HG03039 (cell line): ENCODE measurements around the gene WNT6.

Source experiments
- ATAC-seq: cut with Tn5 transposase; IDR thresholded peaks from one replicate; pipeline ENCODE4 v1.9.1; 2021; ENCODE audit warnings: mild to moderate bottlenecking, moderate library complexity; ENCODE audit not compliant: unreplicated experiment

The WNT6 gene

DNA sequence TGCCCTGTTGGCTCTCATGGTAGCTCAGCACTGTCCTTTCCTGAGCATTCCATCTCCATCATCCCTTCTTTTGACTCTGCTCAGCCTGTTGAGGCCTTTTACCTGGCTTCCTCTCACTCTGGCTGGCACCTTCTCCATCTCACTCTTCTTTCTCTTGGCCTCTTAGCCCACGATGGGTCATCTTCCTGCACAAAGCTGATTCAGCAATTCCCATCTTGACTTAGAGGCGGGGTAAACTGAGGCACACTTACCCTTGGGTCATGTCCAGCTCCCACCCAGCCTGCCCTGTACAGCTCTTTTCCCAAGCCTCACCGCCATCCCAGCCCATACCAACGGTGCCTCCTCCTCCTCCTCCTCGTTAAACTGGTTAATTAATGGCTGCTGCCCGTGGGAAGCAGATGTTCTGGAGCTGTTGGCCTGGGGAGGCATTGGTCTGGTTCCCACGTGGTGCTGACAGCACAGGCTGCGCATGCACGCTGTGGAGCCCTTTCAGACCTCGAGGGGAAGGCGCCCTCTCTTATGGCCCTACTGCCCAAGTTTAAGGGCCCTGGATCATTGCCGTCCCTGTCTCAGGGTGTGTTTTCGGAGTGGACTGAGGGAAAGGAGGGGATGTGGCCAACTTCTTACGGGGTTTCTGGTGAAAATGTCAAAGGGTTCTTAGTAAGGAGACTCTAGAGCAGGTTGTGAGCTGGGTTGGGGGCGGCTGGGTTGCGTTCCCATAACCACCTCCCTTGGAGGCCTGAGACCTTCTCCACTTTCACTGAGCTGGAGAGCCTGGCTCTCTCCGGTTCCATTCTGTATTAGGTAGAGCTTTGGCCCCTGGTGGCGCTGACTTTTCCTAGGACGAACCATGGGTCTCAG lies 31.9 kb downstream of the WNT6 start:
- ATAC-seq = no peak

DNA sequence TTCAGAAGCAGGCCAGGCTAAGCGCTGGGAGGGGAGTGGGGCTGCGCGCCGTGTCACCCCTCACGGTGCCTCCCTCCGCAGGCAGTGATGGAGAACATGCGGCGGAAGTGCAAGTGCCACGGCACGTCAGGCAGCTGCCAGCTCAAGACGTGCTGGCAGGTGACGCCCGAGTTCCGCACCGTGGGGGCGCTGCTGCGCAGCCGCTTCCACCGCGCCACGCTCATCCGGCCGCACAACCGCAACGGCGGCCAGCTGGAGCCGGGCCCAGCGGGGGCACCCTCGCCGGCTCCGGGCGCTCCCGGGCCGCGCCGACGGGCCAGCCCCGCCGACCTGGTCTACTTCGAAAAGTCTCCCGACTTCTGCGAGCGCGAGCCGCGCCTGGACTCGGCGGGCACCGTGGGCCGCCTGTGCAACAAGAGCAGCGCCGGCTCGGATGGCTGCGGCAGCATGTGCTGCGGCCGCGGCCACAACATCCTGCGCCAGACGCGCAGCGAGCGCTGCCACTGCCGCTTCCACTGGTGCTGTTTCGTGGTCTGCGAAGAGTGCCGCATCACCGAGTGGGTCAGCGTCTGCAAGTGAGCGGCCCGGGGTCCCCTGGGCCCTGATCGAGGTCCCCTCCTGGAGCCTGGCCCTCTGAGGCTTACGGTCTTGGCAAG lies 33.2 kb downstream of the WNT6 start:
- ATAC-seq = peak; percentile 31

DNA sequence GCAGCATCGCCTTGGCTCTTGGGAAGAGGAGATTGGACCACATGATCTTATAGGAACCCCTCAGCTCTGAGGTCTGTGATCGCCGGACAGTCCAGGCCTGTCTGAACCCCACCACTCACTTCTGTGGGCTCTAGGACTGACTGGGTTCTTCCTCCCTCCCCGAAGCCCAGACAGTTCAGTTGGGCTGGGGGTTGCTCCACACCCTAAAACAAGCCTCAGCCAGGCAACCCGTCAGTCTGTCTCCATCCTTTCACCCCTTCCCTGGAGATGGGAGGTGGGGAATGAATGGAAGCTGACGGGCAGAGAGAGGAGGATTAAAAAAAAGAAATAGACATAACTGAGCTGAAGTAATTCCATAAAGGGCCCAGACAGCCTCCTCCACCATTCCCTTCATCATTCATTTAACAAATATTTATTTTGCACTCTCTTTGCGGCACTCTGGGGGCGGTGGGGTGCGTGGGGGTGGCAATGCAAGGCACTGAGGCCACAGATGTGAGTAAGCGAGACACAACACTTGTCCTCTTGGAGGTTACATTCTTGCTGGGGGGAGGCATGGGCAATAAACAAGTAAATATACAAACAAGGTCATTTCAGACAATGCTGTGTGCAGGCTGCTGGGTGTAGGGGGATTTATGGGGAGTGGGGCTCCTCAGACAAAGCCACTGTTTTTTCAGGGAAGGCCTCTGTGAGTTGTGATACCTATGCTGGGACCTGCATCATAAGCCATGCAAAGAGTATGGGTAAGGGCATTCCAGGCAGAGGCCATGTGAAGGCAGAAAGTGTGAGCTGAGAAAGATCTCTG lies 33.9 kb downstream of the WNT6 start:
- ATAC-seq = no peak

DNA sequence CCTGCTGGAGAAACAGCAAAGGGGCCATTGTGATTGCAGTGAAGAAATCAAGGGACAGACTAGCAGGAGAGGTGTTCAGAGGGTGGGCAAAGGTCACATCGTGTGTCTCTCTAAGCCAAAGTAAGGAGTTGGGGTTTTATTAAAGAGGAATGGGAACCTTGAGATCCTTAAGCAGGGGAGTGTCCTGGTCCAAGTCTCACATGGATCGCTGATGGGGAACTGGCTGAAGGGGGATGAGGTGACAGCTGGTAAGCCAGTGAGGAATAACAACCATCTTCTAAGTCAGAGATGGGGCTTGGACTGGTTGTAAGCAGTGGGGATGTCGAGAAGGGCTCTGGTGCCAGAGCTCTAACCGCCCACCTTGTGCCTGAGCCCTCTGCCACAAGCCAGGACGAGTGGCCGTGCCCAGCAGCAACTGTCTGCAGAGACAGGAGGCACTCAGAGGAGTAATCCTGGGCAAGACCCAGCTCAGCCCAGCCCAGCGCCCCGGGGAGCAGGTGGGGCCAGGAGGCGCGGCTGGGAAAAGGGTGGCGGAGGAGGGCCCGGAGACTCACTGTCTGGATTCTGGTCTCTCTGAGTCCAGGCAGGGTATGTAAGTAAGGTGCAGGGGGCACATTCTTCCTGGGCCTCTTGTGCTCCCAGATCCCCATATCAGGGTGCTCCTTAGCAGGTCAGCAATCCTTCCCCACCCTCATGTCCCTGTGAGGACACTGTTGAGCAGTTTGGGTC lies 34.7 kb downstream of the WNT6 start:
- ATAC-seq = no peak

DNA sequence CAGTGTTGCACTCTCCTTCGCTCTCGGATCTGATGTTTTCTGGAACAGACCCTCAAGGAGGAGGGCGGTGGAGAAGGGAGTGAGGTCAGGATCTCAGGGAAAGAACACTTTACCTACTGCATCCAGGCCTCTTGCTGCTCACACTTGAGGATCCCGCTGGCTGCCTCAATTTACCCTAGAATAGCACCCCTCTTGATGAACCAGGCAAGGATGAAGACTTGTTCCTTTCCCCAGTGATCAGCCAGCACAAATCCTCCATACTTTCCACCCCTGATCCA lies 35.2 kb downstream of the WNT6 start:
- no peak for ATAC-seq

DNA sequence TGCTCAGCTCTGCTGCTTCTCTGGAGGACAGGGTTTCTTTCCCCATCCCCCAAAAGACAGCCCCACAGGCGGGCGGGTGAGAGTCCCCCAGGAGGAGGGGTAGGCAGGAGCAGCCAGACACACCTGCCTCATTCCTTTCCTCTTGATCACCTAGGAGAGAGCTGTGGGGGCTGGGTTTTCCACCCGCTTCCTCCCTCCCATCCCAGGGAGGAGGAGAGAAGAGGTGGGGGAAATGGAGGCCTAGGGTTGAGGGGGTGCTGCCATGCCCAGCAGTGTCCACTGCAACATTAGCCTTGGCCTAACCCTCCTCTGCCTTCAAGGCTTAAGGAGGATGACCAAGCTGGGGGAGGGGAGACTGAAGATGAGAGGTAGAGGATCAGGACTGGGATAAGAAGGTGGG lies 35.7 kb downstream of the WNT6 start:
- ATAC-seq = no peak

DNA sequence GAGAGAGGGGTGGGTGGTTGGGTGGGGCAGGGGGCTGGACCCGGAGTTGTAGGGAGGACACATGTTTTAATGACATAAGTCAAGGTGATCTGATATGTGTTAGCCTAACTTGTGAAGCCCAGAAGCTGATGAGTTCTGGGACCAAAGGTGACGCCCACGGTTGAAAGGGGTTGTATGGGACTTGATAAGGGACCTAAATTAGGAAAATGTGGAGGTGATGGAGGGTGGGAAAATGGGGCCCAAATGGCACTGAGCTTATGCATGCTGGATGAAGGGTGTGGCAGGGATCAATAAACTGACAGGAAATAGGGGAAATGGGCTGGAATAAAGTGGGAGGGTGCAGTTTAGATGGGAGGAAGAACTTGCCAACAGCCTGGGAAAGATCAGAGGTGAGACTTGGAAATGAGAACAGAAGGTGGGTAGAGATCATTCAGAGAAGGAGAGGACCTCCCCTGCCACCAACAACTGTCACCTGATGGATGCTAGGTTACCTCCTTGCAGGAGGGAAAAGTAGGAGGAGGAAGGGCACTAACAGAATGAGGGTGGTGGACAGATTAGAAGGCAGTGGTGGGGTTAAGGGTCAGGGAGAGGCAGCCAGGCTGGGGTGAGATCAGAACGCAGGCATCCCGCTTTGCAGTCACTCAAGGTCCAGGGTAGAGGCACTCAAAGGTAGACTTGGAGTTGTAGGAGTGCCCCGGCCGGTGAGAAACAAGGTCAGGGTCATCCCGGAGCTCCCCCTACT lies 36.3 kb downstream of the WNT6 start:
- ATAC-seq = peak; percentile 3

DNA sequence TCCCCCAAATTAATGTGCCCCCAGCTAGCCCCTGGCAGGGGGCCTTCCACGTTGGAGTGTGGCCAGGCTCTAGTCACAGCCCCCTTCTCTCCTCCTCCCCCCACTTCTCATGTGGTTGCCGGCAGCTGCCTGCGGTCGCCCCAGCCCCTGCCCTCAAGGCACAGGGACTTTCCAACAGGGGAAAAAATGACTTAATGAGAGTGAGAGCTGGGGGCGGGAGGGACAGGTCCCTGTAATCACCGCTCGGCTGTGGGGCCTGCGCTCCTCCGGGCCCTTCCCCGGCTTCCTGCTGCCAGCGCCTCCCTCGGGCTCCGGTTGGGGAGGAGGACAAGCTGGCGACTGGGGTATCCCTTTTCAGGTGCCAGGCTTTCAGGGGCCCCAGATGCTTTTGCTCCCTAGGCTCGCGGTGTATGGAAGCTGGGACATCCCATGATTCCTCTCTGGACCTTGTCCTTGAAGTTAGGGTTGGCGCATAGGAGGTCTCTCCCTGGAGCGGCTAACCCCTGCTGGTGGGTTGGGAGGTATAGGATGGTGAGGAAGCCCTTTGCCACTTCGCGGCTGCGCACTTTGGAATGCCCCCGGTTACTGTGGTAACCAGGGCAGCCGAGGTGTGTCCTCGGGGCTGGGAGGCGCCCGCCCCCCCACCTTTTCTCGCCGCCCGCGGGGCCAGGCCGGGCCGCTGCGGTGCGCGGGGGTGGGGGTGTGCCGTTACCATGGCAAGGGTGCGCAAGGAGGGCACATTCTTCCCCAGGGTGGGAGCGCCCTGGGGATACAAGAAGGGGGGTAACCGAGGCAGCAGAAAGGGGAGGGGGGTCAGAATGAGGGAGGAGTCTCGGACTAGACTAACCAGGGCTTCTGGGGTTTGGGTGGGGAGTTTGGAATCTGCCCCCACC lies 37.1 kb downstream of the WNT6 start:
- ATAC-seq = peak; percentile 46

DNA sequence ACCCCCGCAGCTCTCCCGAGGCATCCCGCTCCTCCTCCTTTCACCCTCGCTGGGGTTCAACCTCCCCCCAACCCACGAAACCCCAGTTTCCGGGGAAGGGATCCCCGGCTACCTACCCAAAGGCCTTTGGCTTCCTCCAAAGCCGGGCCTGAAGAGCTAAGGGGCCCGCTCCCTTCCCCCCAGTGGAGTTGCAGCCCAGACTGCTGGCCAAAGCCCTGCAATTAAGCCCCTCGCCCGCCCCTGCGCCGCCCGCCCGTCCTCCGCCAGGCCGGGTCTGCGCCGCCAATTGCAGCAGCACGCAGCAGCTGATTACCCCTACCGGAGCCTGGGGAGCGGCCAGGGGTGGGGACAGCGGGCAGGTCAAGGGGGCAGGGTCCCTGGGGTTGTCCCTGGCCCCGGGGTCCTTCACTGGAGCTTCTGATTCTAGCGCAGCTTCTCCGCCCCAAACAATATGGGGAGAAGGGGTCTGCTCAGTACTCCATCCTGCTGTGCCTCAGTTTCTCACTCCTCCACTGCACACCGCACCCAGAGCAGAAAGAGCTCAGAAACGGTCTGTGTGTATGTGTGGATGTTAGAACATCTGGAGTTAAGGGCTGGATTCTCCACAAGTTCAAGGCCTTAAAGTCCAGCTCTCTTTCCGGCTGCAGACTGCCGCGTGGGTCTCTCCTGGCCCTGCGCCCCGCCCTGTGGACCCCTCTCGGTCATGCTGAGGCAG lies 37.9 kb downstream of the WNT6 start:
- no peak for ATAC-seq

DNA sequence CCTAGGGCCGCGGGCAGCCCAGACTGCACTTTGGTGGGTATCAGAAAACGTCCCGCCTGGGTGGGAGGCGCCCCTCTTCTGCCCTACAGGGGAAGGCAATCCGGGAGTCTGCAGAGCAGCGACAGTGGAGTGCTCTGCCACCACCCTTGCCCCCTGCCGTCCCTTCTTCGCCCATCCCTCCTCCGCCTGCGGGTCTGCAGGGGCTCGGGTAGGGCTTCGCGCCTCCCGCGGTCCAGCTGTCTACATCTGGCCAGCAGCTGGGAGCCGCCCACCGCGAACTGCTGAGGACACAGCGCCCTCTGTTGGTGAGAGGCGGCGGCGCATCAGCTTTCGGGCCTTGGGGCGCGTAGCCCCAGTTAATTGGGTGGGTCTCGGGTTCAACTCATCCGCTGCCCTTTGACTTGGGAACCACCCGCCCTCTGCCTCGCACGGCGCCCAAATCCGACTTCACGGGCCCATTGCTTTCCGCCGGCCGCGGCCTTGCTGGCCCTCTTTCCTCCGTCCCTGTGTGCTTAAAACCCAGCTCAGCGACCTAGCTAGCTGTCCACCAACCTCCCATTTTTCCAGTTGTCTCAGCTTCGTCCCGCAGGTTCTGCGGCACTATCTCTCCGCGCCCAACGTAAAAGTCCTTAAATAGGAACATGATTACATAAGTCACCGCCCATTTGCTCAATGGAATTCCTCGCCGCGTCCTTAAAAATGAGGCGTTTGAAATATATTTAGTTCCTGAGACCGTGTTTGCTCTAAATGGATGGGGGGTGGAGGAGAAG lies 38.7 kb downstream of the WNT6 start:
- ATAC-seq = no peak

DNA sequence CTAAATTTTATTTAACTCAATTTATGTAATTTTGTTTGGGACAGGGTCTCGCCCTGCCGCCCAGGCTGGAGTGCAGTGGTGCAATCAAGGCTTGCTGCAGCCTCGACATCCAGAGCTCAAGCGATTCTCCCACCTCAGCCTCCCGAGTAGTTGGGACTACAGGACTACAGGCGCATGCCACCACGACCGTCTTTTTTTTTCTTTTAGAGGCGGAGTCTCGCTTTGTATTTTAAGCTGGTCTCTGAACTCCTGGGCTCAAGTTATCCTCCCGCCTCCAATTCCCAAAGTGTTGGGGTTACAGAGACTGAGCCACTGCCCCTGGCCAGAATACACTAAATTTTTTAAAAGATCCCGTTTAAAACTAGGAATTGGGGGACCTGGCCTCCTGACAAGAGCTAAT lies 39.5 kb downstream of the WNT6 start:
- ATAC-seq = no peak

DNA sequence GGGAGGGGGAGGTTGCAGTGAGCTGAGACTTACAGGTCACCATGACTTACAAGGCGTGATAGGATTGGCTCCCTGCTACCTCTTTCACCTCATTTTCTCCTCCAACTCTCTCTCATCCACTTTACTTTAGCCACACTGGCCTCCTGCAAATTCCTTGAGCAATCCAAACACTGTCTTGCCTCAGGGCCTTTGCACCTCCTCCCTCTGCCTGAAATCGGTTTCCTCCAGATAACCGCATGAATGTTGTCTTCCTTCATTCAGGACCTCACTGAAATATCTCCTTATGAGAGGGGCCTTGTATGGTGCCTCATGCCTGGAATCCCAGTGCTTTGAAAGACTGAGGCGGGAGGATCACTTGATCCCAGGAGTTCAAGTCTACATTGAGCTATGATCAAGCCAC lies 42.8 kb downstream of the WNT6 start:
- no peak for ATAC-seq

DNA sequence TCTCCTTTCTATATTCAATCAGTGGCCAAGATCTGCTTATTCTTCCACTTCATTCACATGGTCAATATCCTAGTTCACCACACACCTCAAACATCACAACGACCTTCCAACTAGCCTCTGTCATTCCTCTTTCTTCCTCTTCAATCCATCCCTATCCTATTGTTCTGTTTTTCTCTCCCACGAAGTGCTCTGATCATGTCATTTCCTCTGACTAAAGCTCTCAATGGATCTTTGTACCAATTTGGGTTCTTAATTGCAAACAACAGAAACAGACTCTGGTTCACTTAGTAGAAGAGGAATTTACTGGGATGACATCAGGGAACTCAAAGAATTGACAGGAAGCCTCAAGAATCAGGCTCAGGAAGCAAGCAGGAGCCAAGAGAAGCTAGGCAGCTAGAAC lies 44.6 kb downstream of the WNT6 start:
- ATAC-seq = no peak

DNA sequence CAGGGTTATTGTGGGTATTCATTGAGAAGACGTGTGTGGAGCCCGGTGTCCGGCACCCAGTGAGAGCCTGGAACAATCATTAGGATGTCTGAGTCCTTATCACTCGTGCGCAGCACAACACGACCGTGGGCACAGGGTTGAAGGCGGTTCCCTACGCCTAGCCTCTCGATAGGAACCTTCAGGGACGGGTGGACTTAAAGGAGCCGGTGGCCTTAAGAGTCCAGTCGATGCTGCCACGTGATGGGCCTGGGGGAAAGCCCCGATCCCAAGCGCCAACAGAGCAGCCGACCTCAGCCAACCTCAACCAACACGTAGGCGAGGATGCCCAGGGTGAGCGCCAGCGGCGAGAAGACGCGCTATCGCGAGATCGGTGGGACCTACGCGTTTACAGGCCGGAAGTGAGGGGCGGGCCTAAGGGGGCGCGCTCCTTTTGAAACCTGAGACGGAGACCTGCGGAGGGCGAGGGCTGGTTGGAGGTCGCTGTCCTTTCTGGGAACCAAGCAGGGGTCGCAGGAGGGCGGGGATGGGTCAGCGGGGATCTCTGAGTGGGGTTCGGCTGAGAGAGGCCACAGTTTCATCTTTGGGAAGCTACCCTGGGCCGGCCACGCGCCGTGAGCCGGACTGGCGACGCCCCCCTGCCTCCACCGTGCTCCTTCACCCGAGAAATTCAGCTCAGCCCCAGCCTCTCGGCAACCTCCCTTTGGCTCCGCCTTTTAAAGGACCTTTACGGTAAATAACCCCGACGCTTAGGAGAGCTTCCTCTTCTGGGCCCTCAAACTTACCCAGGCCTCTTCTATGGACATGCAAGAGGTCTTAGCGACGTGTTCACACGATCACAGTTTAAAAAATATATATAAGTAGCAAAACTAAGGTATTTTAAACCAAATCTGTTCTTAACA lies 49.4 kb downstream of the WNT6 start:
- ATAC-seq = peak; percentile 93

DNA sequence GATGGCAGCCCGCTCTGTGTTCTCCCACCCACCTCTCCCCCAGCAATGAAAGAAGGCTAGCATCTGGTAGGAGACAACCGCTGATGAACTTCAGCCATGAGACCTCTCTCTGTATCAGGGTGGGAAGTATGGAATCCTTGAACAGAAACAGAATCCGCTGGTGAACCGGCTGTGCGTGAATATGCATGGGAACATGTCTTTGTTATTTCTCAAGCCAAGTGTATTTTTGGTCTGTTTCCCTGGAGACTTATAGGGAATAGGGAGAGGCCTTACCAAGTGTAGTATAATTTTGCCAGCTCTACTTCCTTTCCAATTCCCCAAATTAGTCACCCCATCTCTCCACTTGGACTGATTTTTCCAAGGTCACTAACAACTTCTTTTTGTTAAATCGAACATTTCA lies 51.1 kb downstream of the WNT6 start:
- no peak for ATAC-seq

DNA sequence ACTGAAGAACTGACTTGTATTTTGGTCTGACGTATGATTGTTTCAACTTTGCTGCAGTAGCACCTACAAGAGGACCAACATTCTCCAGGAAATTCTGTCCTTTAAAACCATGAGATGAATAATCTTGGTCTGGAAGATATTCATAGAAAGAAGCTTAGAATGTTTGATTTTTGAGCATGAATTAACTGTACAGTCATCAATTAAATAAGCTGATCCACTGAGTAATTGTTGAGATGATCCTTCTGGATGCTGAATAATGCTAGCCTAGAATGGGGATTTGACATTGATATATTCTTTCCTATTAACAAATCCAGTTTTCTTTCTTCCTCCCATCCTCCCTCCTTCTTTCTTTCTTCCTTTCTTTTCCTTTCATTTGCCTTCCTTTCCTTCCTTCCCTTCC lies 60.9 kb downstream of the WNT6 start:
- ATAC-seq = no peak
